Osteoblast (primary cell): ENCODE data around the gene C16orf96. TPM values are rescaled to one million over a fixed set of nuclear protein-coding genes. Genes with fewer than 3 reads are reported as not detected.

ENCODE experiments used
- DNase-seq: peaks from one replicate; pipeline ENCODE4 v3.0.0; 2011; ENCODE audit warnings: low spot score, mixed read lengths; ENCODE audit not compliant: insufficient read length; ENCODE audit errors: missing footprints
- H2AFZ ChIP-seq: 2 replicates; pipeline ENCODE4 v1.6.0; 2011; ENCODE audit warnings: mild to moderate bottlenecking, low read length
- H3K27ac ChIP-seq: 2 replicates; pipeline ENCODE4 v1.5.1; 2011; ENCODE audit warnings: mild to moderate bottlenecking, low read depth, low read length, moderate library complexity
- H3K27me3 ChIP-seq: 2 replicates; pipeline ENCODE4 v1.6.0; 2012; ENCODE audit warnings: mild to moderate bottlenecking, control low read depth, inconsistent platforms, low read length, moderate library complexity; ENCODE audit not compliant: insufficient read depth
- H3K36me3 ChIP-seq: 2 replicates; pipeline ENCODE4 v1.5.1; 2011; ENCODE audit warnings: mild to moderate bottlenecking, low read length, control low read depth, moderate library complexity; ENCODE audit not compliant: insufficient read depth
- H3K4me1 ChIP-seq: 2 replicates; pipeline ENCODE4 v1.5.1; 2011; ENCODE audit warnings: mild to moderate bottlenecking, low read length, control low read depth, moderate library complexity; ENCODE audit not compliant: insufficient read depth
- H3K4me2 ChIP-seq: 2 replicates; pipeline ENCODE4 v1.6.0; 2011; ENCODE audit warnings: mild to moderate bottlenecking, low read length; ENCODE audit not compliant: insufficient read depth
- H3K4me3 ChIP-seq: fragments of 200-600 bp; sonication (generic); 3 replicates; pipeline ENCODE4 v1.5.1; 2012; ENCODE audit warnings: mild to moderate bottlenecking, low read length, inconsistent platforms; ENCODE audit not compliant: insufficient read depth
- H3K79me2 ChIP-seq: 2 replicates; pipeline ENCODE4 v1.6.0; 2012; ENCODE audit warnings: mild to moderate bottlenecking, low read length, control low read depth, inconsistent platforms; ENCODE audit not compliant: insufficient read depth
- H3K9me3 ChIP-seq: 2 replicates; pipeline ENCODE4 v1.5.1; 2011; ENCODE audit warnings: low read depth, low read length, control low read depth
- H4K20me1 ChIP-seq: 2 replicates; pipeline ENCODE4 v1.6.0; 2012; ENCODE audit warnings: mild to moderate bottlenecking, low read length, control low read depth; ENCODE audit not compliant: insufficient read depth
- total RNA-seq: library from RNA; depleted of rRNA; stranded (reverse); fragments of >200 nt; gene quantifications from 2 replicates; pipeline ENCODE4 v1.2.3, GENCODE V29; 2012
- TF ChIP-seq, protein P1 (sequence below): IDR thresholded peaks from 2 replicates; pipeline ENCODE4 v1.5.1; 2011; ENCODE audit warnings: mild to moderate bottlenecking, low read depth, low read length, moderate library complexity; ENCODE audit errors: extremely low read depth

Gene C16orf96
- total RNA-seq, 1 donor, result not detected

DNA sequence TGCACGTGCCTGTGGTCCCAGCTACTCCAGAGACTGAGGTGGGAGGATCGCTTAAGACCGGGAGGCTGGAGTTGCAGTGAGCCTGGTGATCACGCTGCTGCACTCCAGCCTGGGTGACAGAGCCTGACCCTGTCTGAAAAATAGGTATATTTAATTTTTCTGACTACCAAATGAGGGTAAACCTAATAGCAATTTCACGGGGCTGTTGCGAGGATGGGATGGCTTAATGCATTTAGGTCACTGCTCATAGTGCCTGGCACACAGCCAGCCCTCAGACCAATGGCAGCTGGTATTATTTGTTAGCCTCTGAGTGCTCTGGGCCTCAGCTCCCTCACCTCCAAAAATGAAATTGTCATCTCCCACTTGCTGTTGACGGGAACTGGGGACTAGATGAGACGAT, 11.7 kb upstream of the C16orf96 start:
- H3K27me3 ChIP-seq, result peaks cover 3% of the 10 kb centered on the region
- TF ChIP-seq, protein P1, sequence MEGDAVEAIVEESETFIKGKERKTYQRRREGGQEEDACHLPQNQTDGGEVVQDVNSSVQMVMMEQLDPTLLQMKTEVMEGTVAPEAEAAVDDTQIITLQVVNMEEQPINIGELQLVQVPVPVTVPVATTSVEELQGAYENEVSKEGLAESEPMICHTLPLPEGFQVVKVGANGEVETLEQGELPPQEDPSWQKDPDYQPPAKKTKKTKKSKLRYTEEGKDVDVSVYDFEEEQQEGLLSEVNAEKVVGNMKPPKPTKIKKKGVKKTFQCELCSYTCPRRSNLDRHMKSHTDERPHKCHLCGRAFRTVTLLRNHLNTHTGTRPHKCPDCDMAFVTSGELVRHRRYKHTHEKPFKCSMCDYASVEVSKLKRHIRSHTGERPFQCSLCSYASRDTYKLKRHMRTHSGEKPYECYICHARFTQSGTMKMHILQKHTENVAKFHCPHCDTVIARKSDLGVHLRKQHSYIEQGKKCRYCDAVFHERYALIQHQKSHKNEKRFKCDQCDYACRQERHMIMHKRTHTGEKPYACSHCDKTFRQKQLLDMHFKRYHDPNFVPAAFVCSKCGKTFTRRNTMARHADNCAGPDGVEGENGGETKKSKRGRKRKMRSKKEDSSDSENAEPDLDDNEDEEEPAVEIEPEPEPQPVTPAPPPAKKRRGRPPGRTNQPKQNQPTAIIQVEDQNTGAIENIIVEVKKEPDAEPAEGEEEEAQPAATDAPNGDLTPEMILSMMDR, result no peak
- H2AFZ ChIP-seq, result no peak overlapping the region
- no peaks in the 10 kb centered on the region for H3K79me2 ChIP-seq
- no peak overlapping the region for H3K27ac ChIP-seq
- peaks cover 5% of the 10 kb centered on the region for H3K9me3 ChIP-seq
- no peaks in the 10 kb centered on the region for H4K20me1 ChIP-seq
- H3K4me2 ChIP-seq, result no peak overlapping the region
- no peak overlapping the region for H3K4me3 ChIP-seq
- no peaks in the 10 kb centered on the region for H3K4me1 ChIP-seq
- DNase-seq, result no peak
- H3K36me3 ChIP-seq, result no peaks in the 10 kb centered on the region

GRCh38 chr16:4548124-4548523, 8.0 kb upstream of the C16orf96 start:
- no peak overlapping the region for H3K4me2 ChIP-seq
- H4K20me1 ChIP-seq, result no peaks in the 10 kb centered on the region
- DNase-seq, result peak; percentile 4

GRCh38 chr16:4550591-4550990, 5.5 kb upstream of the C16orf96 start:
- Histone ChIP-seq H2AFZ (no peak overlapping the region), H3K4me3 (no peak overlapping the region), H3K27me3 (peaks cover 14% of the 10 kb centered on the region), H4K20me1 (no peaks in the 10 kb centered on the region), H3K36me3 (no peaks in the 10 kb centered on the region), H3K4me2 (no peak overlapping the region), H3K4me1 (no peaks in the 10 kb centered on the region), H3K79me2 (no peaks in the 10 kb centered on the region), H3K27ac (no peak overlapping the region), H3K9me3 (no peaks in the 10 kb centered on the region)
- TF ChIP-seq, protein P1, result no peak
- peak; percentile 63 for DNase-seq

More at GRCh38 chr16:4548124-4548523, 8.0 kb upstream of the C16orf96 start:
- no peak overlapping the region for H2AFZ ChIP-seq
- H3K79me2 ChIP-seq, result no peaks in the 10 kb centered on the region
- H3K4me1 ChIP-seq, result no peaks in the 10 kb centered on the region
- H3K27ac ChIP-seq, result no peak overlapping the region
- TF ChIP-seq, protein P1, result no peak
- no peaks in the 10 kb centered on the region for H3K36me3 ChIP-seq
- H3K9me3 ChIP-seq, result no peaks in the 10 kb centered on the region
- no peak overlapping the region for H3K4me3 ChIP-seq
- peaks cover 12% of the 10 kb centered on the region for H3K27me3 ChIP-seq

GRCh38 chr16:4552541-4552940, 3.6 kb upstream of the C16orf96 start:
- Histone ChIP-seq H3K4me1 (no peaks in the 10 kb centered on the region), H3K4me2 (no peak overlapping the region), H3K79me2 (no peaks in the 10 kb centered on the region), H3K4me3 (no peak overlapping the region), H3K36me3 (no peaks in the 10 kb centered on the region), H4K20me1 (no peaks in the 10 kb centered on the region), H3K27ac (no peak overlapping the region), H2AFZ (no peak overlapping the region), H3K27me3 (peaks cover 14% of the 10 kb centered on the region), H3K9me3 (no peaks in the 10 kb centered on the region)
- peak; percentile 21 for DNase-seq
- TF ChIP-seq, protein P1, result no peak
